GM19023 (cell line): ENCODE results near the gene CTXND2.

Experiments used
- ATAC-seq: cut with Tn5 transposase; IDR thresholded peaks from one replicate; pipeline ENCODE4 v1.9.1; 2021; ENCODE audit warnings: mild to moderate bottlenecking, moderate library complexity; ENCODE audit not compliant: unreplicated experiment

Gene CTXND2

DNA sequence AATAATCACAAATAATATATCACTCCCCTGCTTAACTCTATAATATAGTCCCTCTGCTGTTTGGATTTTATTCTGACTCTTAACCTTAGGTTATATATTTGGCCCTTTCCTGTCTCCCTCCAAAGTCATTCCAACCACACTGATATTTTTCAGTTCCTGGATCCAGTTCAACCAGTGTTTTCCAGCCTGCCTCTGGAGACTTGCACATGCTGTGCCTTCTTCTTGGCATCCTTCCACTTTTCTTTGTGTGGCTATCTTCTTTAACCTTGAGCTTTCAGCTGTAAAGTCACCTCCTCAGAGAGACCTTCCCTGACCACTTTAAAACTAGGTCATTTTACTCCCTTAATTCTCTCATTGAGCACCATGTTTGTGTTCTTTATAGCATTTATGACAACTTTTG is 68.3 kb downstream of the CTXND2 start:
- no peak for ATAC-seq

DNA sequence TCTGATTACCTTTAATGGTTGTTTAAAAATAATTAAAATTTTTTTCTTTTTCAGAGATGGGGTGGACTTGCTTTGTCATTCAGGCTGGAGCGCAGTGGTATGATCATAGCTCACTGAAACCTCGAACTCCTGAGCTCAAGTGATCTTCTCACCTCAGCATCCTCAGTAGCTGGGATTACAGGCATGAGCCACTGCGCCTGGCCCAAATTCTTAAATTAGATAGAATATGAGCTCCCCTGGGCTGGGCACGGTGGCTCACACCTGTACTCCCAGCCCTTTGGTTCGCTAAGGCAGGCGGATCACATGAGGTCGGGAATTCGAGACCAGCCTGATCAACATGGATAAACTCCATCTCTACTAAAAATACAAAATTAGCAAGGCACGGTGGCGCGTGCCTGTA is 70.7 kb downstream of the CTXND2 start:
- ATAC-seq: no peak

DNA sequence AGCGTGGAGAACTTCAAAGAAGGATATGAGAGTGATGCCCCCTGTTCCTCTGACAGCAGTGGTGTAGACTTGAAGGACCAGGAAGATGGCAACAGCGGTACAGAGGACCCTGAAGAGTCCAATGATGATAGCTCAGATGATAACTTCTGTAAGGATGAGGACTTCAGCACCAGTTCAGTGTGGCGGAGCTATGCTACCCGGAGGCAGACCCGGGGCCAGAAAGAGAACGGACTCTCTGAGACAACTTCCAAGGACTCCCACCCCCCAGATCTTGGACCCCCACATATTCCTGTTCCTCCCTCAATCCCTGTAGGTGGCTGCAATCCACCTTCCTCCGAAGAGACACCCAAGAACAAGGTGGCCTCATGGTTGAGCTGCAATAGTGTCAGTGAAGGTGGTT is 73.7 kb downstream of the CTXND2 start:
- no peak for ATAC-seq

DNA sequence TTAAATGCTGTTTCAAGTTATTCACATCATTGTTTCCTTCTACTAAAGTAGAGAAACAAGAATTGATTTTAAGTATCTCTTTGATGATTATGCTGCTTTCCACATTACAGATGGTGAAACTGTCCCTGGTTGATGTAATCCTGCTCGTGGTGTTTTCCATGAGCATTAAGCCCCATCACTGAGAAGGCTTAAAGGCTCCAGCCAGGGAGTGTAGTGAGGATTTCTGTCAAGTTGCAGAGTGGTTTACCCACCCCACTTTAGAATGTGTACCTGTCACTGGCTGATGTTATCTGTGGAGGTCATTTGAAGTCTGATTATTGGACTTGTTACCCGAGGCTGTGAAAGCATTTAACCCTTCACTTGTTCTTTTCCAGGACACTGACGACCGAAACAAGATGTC is 74.8 kb downstream of the CTXND2 start:
- no peak for ATAC-seq
